Choroid plexus epithelial cell (primary cell): ENCODE data around the gene TIGAR.

ENCODE experiments used
- DNase-seq: peaks from one replicate; pipeline ENCODE4 v3.0.0-alpha.2; 2010; ENCODE audit warnings: low read depth
- H3K4me3 ChIP-seq: 2 replicates; pipeline ENCODE4 v1.5.1; 2011; ENCODE audit warnings: low read depth, mild to moderate bottlenecking, control low read depth, low read length, moderate library complexity
- CTCF ChIP-seq: conservative IDR thresholded peaks from 2 replicates; pipeline ENCODE4 v1.5.1; 2011; ENCODE audit warnings: low read depth, mild to moderate bottlenecking, control low read depth, inconsistent platforms, low read length, moderate library complexity

TIGAR gene

GRCh38 chr12:4308334-4308950 is 12.6 kb upstream of the TIGAR start:
- DNase-seq: no peak
- no peak for TF ChIP-seq CTCF
- H3K4me3 ChIP-seq: no peak overlapping the region

GRCh38 chr12:4311776-4312175 is 9.2 kb upstream of the TIGAR start:
- TF ChIP-seq CTCF: no peak
- no peak for DNase-seq
- no peak overlapping the region for H3K4me3 ChIP-seq

GRCh38 chr12:4312251-4312650 is 8.8 kb upstream of the TIGAR start:
- no peak for TF ChIP-seq CTCF
- no peak for DNase-seq
- H3K4me3 ChIP-seq: no peak overlapping the region

- no peak for DNase-seq
- H3K4me3 ChIP-seq: peak overlapping the region; percentile 86
- TF ChIP-seq CTCF: no peak
Measured at GRCh38 chr12:4320497-4320852, 538 bp upstream of the TIGAR start.

- no peak overlapping the region for H3K4me3 ChIP-seq
Measured at GRCh38 chr12:4322726-4323125, 1.7 kb downstream of the TIGAR start.

GRCh38 chr12:4323396-4323795 is 2.4 kb downstream of the TIGAR start:
- no peak overlapping the region for H3K4me3 ChIP-seq
- DNase-seq: no peak
- TF ChIP-seq CTCF: no peak

More at GRCh38 chr12:4322726-4323125, 1.7 kb downstream of the TIGAR start:
- no peak for TF ChIP-seq CTCF
- DNase-seq: no peak

GRCh38 chr12:4324366-4324765 is 3.4 kb downstream of the TIGAR start:
- H3K4me3 ChIP-seq: no peak overlapping the region
- DNase-seq: no peak
- no peak for TF ChIP-seq CTCF
